HL-60 (cell line): Measurements from ENCODE around the gene REEP3.

Source experiments
- CTCF ChIP-seq: IDR thresholded peaks from one replicate; pipeline ENCODE4 v1.5.1; 2011; ENCODE audit warnings: low read length, control low read depth, inconsistent platforms; ENCODE audit not compliant: insufficient read depth
- GABPA ChIP-seq: IDR thresholded peaks from 2 replicates; pipeline ENCODE4 v1.6.1; 2012; ENCODE audit warnings: low read depth
- POLR2AphosphoS5 ChIP-seq: IDR thresholded peaks from 2 replicates; pipeline ENCODE4 v1.6.1; 2012; ENCODE audit warnings: low read depth
- REST ChIP-seq: IDR thresholded peaks from 2 replicates; pipeline ENCODE4 v1.6.1; 2012; ENCODE audit warnings: low read depth; ENCODE audit not compliant: insufficient replicate concordance
- SPI1 ChIP-seq: IDR thresholded peaks from 2 replicates; pipeline ENCODE4 v1.6.1; 2012; ENCODE audit warnings: low read depth, mild to moderate bottlenecking, borderline replicate concordance

GRCh38 chr10:63494951-63495350, 26.2 kb upstream of the REEP3 start:
- TF ChIP-seq GABPA, result no peak
- no peak for TF ChIP-seq CTCF
- no peak for TF ChIP-seq POLR2AphosphoS5
- TF ChIP-seq REST, result no peak
- no peak for TF ChIP-seq SPI1
